Progenitor cell of endocrine pancreas (in vitro differentiated cells): ENCODE data around the gene EEPD1. TPM values are rescaled to one million over a fixed set of nuclear protein-coding genes. Genes with fewer than 3 reads are reported as not detected.

Source experiments
- DNase-seq: peaks from one replicate; pipeline ENCODE4 v3.0.0; 2021; ENCODE audit warnings: low spot score; ENCODE audit not compliant: unreplicated experiment
- H3K27ac Mint-ChIP-seq: 2 replicates; pipeline ENCODE4 v1.8.0; 2021; ENCODE audit warnings: mild to moderate bottlenecking, moderate library complexity, mixed read lengths
- H3K27me3 Mint-ChIP-seq: 2 replicates; pipeline ENCODE4 v1.8.0; 2021; ENCODE audit warnings: mixed read lengths
- H3K36me3 Mint-ChIP-seq: 2 replicates; pipeline ENCODE4 v1.8.0; 2022; ENCODE audit warnings: mixed read lengths; ENCODE audit not compliant: insufficient read depth
- H3K4me1 Mint-ChIP-seq: 2 replicates; pipeline ENCODE4 v1.8.0; 2021; ENCODE audit warnings: low read depth, mixed read lengths
- H3K4me3 Mint-ChIP-seq: 2 replicates; pipeline ENCODE4 v1.8.0; 2021; ENCODE audit warnings: low read depth, mild to moderate bottlenecking, moderate library complexity, mixed read lengths
- H3K9me3 Mint-ChIP-seq: 2 replicates; pipeline ENCODE4 v1.8.0; 2021; ENCODE audit warnings: low read depth, mixed read lengths
- CTCF ChIP-seq: fragments of 200-600 bp; sonication (generic); IDR thresholded peaks from one replicate; pipeline ENCODE4 v1.5.0; 2021; ENCODE audit warnings: antibody characterized with exemption, mild to moderate bottlenecking; ENCODE audit not compliant: unreplicated experiment
- total RNA-seq: library from RNA; stranded (reverse); gene quantifications from 2 replicates; pipeline ENCODE4 v1.2.1, GENCODE V29; 2021

The EEPD1 gene
- total RNA-seq, 1 donor from 2014 or later = 10.6 TPM

GRCh38 chr7:36288501-36288900, 135.4 kb downstream of the EEPD1 start:
- TF ChIP-seq CTCF = no peak

DNA sequence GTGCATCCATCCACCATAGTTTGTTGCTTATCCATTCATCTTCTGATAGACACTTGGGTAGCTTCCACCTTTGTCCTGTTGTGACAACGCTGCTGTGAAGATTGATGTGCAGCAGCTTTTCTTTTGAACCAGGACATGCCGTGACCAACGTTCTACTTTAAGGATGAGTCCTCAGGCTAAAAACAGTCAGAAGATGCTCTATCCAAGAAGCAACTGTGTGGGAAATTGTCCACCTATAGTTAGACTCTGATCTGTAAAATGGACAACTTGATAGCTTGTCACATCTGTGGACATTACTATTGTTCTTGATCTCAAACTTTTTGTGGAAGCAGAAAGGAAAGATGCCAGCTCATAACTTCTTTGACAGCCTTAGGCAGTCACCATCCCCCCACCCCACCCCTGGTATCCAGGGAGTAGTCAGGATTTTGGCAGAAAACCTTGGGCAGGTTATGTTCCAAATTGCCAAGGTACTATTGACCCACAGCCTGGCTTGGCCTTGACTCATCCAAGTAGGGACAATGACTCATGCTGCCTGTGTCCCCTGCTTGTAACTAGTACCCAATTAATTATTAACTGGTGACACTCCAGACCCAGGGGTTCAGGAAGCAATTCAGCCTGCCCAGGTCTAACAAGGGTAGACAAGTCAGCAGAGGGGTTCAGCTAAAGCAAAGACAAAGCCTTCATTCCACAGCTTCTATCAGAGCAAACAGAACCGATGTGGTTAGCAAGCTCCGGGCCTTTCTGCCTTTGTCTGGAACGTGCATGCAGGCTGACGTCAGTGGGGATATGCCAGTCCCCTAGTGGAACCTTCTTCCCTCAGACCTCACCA, 137.0 kb downstream of the EEPD1 start:
- no peaks in the 10 kb centered on the region for H3K27me3 Mint-ChIP-seq
- no peak for DNase-seq
- H3K27ac Mint-ChIP-seq = peak overlapping the region; percentile 92
- TF ChIP-seq CTCF = no peak
- H3K4me1 Mint-ChIP-seq = peaks cover 34% of the 10 kb centered on the region
- no peaks in the 10 kb centered on the region for H3K9me3 Mint-ChIP-seq
- H3K4me3 Mint-ChIP-seq = no peak overlapping the region
- peaks cover 12% of the 10 kb centered on the region for H3K36me3 Mint-ChIP-seq

More at GRCh38 chr7:36288501-36288900, 135.4 kb downstream of the EEPD1 start:
- Mint-ChIP-seq H3K4me1 (peaks cover 34% of the 10 kb centered on the region), H3K4me3 (no peak overlapping the region), H3K27me3 (no peaks in the 10 kb centered on the region), H3K9me3 (no peaks in the 10 kb centered on the region), H3K36me3 (peaks cover 12% of the 10 kb centered on the region), H3K27ac (no peak overlapping the region)
- no peak for DNase-seq

DNA sequence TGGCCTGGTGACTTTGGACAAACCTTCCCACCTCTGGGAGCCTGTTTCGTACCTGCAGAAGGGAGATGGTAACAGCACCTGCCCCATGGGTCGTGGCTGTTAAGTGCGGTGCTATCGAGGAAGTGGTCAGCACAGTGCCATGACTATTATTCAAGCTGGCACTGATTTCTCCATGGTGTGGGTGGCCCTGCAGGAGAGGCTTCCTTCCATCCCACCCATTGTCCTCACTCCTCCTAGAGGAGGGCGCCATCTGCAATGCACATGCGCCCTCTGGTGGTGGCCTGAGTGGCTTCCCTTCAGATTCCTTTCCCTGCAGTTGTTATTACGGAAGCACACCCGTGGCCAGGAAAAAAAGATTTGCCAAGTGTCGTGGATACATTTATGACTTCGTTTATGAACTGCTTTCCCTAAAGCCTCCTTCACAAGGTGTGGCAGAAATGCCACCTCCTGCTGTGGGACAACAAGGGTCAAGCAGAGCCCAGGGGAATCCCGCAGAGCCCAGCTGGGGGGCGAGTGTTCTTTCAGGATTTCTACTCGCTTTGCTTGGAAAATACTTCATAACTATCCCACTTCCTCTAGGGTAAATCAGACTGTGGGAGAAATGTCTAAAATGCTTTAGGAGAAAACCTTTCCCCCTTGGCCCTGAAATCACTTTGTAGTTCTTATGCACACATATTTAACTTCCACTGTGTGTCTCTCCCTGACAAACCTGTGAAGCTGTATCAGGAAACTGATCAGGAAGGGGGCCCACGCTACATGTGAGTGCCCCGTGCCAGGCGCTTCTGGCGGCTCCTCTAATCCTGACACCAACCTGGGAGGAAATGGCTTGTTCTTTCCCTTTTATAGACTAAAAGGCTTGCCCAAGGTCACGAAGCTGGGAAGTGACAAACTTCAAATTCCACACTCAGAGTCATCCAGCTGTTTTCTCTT, 138.6 kb downstream of the EEPD1 start:
- peak; percentile 74 for DNase-seq
- peaks cover 16% of the 10 kb centered on the region for H3K36me3 Mint-ChIP-seq
- peak overlapping the region; percentile 18 for H3K4me3 Mint-ChIP-seq
- peak; percentile 99 for TF ChIP-seq CTCF
- no peaks in the 10 kb centered on the region for H3K27me3 Mint-ChIP-seq
- peak overlapping the region; percentile 91 for H3K27ac Mint-ChIP-seq
- H3K4me1 Mint-ChIP-seq = peaks cover 34% of the 10 kb centered on the region
- no peaks in the 10 kb centered on the region for H3K9me3 Mint-ChIP-seq

GRCh38 chr7:36295090-36295489, 142.0 kb downstream of the EEPD1 start:
- DNase-seq = no peak
- no peak overlapping the region for H3K27ac Mint-ChIP-seq
- no peak for TF ChIP-seq CTCF
- H3K9me3 Mint-ChIP-seq = no peaks in the 10 kb centered on the region
- H3K27me3 Mint-ChIP-seq = no peaks in the 10 kb centered on the region
- H3K4me3 Mint-ChIP-seq = no peak overlapping the region
- peaks cover 27% of the 10 kb centered on the region for H3K4me1 Mint-ChIP-seq
- peaks cover 8% of the 10 kb centered on the region for H3K36me3 Mint-ChIP-seq

DNA sequence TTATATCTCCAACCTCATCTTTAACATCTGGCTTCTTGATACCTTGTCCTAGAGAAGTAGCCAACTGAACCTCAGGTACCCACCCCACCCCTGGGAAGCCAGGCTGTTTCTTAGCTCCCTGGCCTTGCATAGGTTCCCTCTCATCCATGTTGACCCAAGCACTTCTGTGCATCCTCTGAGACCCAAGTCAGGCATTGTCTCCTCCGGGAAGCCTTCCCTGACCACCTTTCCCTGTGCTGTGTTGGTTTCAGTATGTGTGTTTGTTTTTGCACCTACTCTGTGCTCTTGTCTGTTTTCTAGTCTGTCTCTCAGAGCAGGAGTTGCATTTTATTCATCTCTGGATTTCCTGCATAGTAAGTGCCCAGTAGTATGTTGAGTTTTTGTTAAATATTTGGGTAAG, 143.2 kb downstream of the EEPD1 start:
- Mint-ChIP-seq H3K27ac (no peak overlapping the region), H3K4me1 (peaks cover 15% of the 10 kb centered on the region), H3K4me3 (no peak overlapping the region), H3K27me3 (no peaks in the 10 kb centered on the region), H3K36me3 (peaks cover 7% of the 10 kb centered on the region), H3K9me3 (no peaks in the 10 kb centered on the region)
- TF ChIP-seq CTCF = no peak
- DNase-seq = no peak
